HUES48 (cell line): ENCODE results near the gene PSMC3IP.
"Not testable (repeated sequence)": the region's sequence is repeated elsewhere in the genome, so short reads cannot be mapped to it uniquely, and the experiment has no call there.

Experiments
- H3K27ac ChIP-seq: one replicate; pipeline ENCODE4 v1.7.0; 2013; ENCODE audit warnings: low read depth, low read length, inconsistent platforms
- H3K27me3 ChIP-seq: 2 replicates; pipeline ENCODE4 v1.6.1; 2013; ENCODE audit warnings: mild to moderate bottlenecking, low read length; ENCODE audit not compliant: control insufficient read depth, insufficient read depth
- H3K36me3 ChIP-seq: 2 replicates; pipeline ENCODE4 v1.6.1; 2013; ENCODE audit warnings: low read length; ENCODE audit not compliant: control insufficient read depth, insufficient read depth
- H3K4me1 ChIP-seq: 2 replicates; pipeline ENCODE4 v1.6.1; 2013; ENCODE audit warnings: mild to moderate bottlenecking, low read length; ENCODE audit not compliant: control insufficient read depth, insufficient read depth
- H3K4me3 ChIP-seq: 2 replicates; pipeline ENCODE4 v1.5.1; 2013; ENCODE audit warnings: mild to moderate bottlenecking, low read depth, low read length
- H3K9ac ChIP-seq: 2 replicates; pipeline ENCODE4 v1.6.1; 2013; ENCODE audit warnings: mild to moderate bottlenecking, low read depth, low read length, moderate library complexity
- H3K9me3 ChIP-seq: 2 replicates; pipeline ENCODE4 v1.6.1; 2013; ENCODE audit warnings: low read length; ENCODE audit not compliant: control insufficient read depth, insufficient read depth

Gene PSMC3IP

GRCh38 chr17:42577532-42578281, at the start of gene PSMC3IP:
PSMC3IP (minus strand) TSS chr17:42577729; CDS start chr17:42577686, 43 bp downstream.
- Histone ChIP-seq H3K9me3 (no peaks in the 10 kb centered on the region), H3K4me3 (peak within 1 kb of the TSS; percentile 76), H3K9ac (peak within 1 kb of the TSS; percentile 78), H3K27ac (peak within 1 kb of the TSS; percentile 83), H3K27me3 (no peaks in the 10 kb centered on the region), H3K4me1 (peaks cover 3% of the 10 kb centered on the region), H3K36me3 (peaks cover 59% of the 10 kb centered on the region)

- no peaks in the 10 kb centered on the region for H3K27me3 ChIP-seq
- peaks cover under 1% of the 10 kb centered on the region; the same call in 1 of the 2 replicates for H3K4me1 ChIP-seq
- H3K4me3 ChIP-seq, result no peak overlapping the region
- no peak overlapping the region for H3K27ac ChIP-seq
- no peaks in the 10 kb centered on the region for H3K36me3 ChIP-seq
- no peak overlapping the region for H3K9ac ChIP-seq
- H3K9me3 ChIP-seq, result no peaks in the 10 kb centered on the region
Measured at GRCh38 chr17:42623732-42624596, 46.4 kb upstream of the PSMC3IP start.

- Histone ChIP-seq H3K4me1 (peaks cover 4% of the 10 kb centered on the region; the same call in 1 of the 2 replicates), H3K27ac (no peak overlapping the region)
Measured at GRCh38 chr17:42623271-42623670, 45.7 kb upstream of the PSMC3IP start.

GRCh38 chr17:42621987-42622386, 44.5 kb upstream of the PSMC3IP start:
- H3K4me1 ChIP-seq, H3K4me3 ChIP-seq, H3K9ac ChIP-seq, H3K27me3 ChIP-seq, H3K9me3 ChIP-seq, H3K36me3 ChIP-seq, H3K27ac ChIP-seq: not testable (repeated sequence)

More at GRCh38 chr17:42623271-42623670, 45.7 kb upstream of the PSMC3IP start:
- Histone ChIP-seq H3K36me3 (no peaks in the 10 kb centered on the region), H3K4me3 (no peak overlapping the region), H3K9me3 (no peaks in the 10 kb centered on the region), H3K27me3 (no peaks in the 10 kb centered on the region), H3K9ac (no peak overlapping the region)

GRCh38 chr17:42618442-42619150, 41.1 kb upstream of the PSMC3IP start:
- Histone ChIP-seq H3K4me3 (no peak overlapping the region), H3K27me3 (no peaks in the 10 kb centered on the region), H3K4me1 (peaks cover 4% of the 10 kb centered on the region; the same call in 1 of the 2 replicates), H3K9ac (no peak overlapping the region), H3K36me3 (peaks cover 28% of the 10 kb centered on the region), H3K9me3 (no peaks in the 10 kb centered on the region), H3K27ac (no peak overlapping the region)

- H3K9me3 ChIP-seq, result no peaks in the 10 kb centered on the region
- H3K27me3 ChIP-seq, result no peaks in the 10 kb centered on the region
- H3K9ac ChIP-seq, result no peak overlapping the region
- H3K4me3 ChIP-seq, result no peak overlapping the region
- peaks cover 34% of the 10 kb centered on the region for H3K36me3 ChIP-seq
- no peak overlapping the region for H3K27ac ChIP-seq
- peaks cover 4% of the 10 kb centered on the region; the same call in 1 of the 2 replicates for H3K4me1 ChIP-seq
Measured at GRCh38 chr17:42617956-42618431, 40.5 kb upstream of the PSMC3IP start.

GRCh38 chr17:42613699-42614295, 36.3 kb upstream of the PSMC3IP start:
- peaks cover 5% of the 10 kb centered on the region; the same call in 1 of the 2 replicates for H3K4me1 ChIP-seq
- peaks cover 54% of the 10 kb centered on the region for H3K36me3 ChIP-seq
- H3K27me3 ChIP-seq, result no peaks in the 10 kb centered on the region
- H3K4me3 ChIP-seq, result no peak overlapping the region
- H3K9ac ChIP-seq, result no peak overlapping the region
- H3K27ac ChIP-seq, result no peak overlapping the region
- no peaks in the 10 kb centered on the region for H3K9me3 ChIP-seq

- Histone ChIP-seq H3K27ac (no peak overlapping the region), H3K9ac (no peak overlapping the region), H3K9me3 (no peaks in the 10 kb centered on the region), H3K4me1 (0 out of 2 replicates have a peak, but pooled peaks cover 7% of the 10 kb centered on the region), H3K4me3 (no peak overlapping the region), H3K27me3 (no peaks in the 10 kb centered on the region), H3K36me3 (peaks cover 51% of the 10 kb centered on the region)
Measured at GRCh38 chr17:42612013-42612412, 34.5 kb upstream of the PSMC3IP start.

- H3K4me3 ChIP-seq, result peak overlapping the region; percentile 94
- H3K9ac ChIP-seq, result peak overlapping the region; percentile 42
- not testable (repeated sequence) for H3K9me3 ChIP-seq, H3K27me3 ChIP-seq, H3K4me1 ChIP-seq
- peaks cover 40% of the 10 kb centered on the region for H3K36me3 ChIP-seq
- H3K27ac ChIP-seq, result peak overlapping the region; percentile 92
Measured at GRCh38 chr17:42609814-42610801, 32.6 kb upstream of the PSMC3IP start.
